ENCODE data around the gene INPP5D.
"Not testable (repeated sequence)": the region's sequence is repeated elsewhere in the genome, so short reads cannot be mapped to it uniquely, and the experiment has no call there.

INPP5D gene

GRCh38 chr2:233098618-233099017, 38.5 kb downstream of the INPP5D start:
- Histone ChIP-seq H4K20me1 (ENCODE audit: control insufficient read depth, insufficient read depth, low read depth, low read length) (no peaks in the 10 kb centered on the region), H3K27me3 (ENCODE audit: control insufficient read depth, low read length) (no peaks in the 10 kb centered on the region), H3K4me2 (ENCODE audit: low read length) (no peak overlapping the region), H3F3A (ENCODE audit: control insufficient read depth, insufficient read depth) (peaks cover 28% of the 10 kb centered on the region), H3K36me3 (ENCODE audit: control insufficient read depth, low read length) (peaks cover 30% of the 10 kb centered on the region), H3K79me2 (ENCODE audit: control insufficient read depth, low read length) (peaks cover 58% of the 10 kb centered on the region), H3K9me2 (replicated peaks; ENCODE audit: control insufficient read depth, low read length) (no peaks in the 10 kb centered on the region), H3K9me3 (ENCODE audit: control insufficient read depth, insufficient read depth, low read length) (no peaks in the 10 kb centered on the region), H3K4me1 (ENCODE audit: control insufficient read depth, low read length) (peaks cover 64% of the 10 kb centered on the region), H3K4me3 (ENCODE audit: low read length) (no peak overlapping the region), H3K27ac (ENCODE audit: low read depth, low read length) (no peak overlapping the region)
- TF ChIP-seq EZH2phosphoT487 (IDR thresholded peaks at IDR 0.05; ENCODE audit: borderline replicate concordance, low read length): no peak
- peak; percentile 62 for TF ChIP-seq CTCF (IDR thresholded peaks at IDR 0.05; ENCODE audit: low read depth, low read length, poor library complexity, severe bottlenecking)

- not testable (repeated sequence) for H3K9me2 ChIP-seq (replicated peaks; ENCODE audit: control insufficient read depth, low read length); H4K20me1 ChIP-seq (ENCODE audit: control insufficient read depth, insufficient read depth, low read depth, low read length); H3K27me3 ChIP-seq (ENCODE audit: control insufficient read depth, low read length); H3K9me3 ChIP-seq (ENCODE audit: control insufficient read depth, insufficient read depth, low read length)
- Histone ChIP-seq H3K4me1 (ENCODE audit: control insufficient read depth, low read length) (peaks cover 55% of the 10 kb centered on the region), H3K4me2 (ENCODE audit: low read length) (peak overlapping the region; percentile 93), H3F3A (ENCODE audit: control insufficient read depth, insufficient read depth) (peaks cover 27% of the 10 kb centered on the region), H3K79me2 (ENCODE audit: control insufficient read depth, low read length) (peaks cover 56% of the 10 kb centered on the region), H3K36me3 (ENCODE audit: control insufficient read depth, low read length) (peaks cover 27% of the 10 kb centered on the region), H3K4me3 (ENCODE audit: low read length) (peak overlapping the region; percentile 73), H3K27ac (ENCODE audit: low read depth, low read length) (peak overlapping the region; percentile 95)
Observed at GRCh38 chr2:233099820-233100191, 39.7 kb downstream of the INPP5D start.

GRCh38 chr2:233100192-233100998, 40.3 kb downstream of the INPP5D start:
- Histone ChIP-seq H4K20me1 (ENCODE audit: control insufficient read depth, insufficient read depth, low read depth, low read length) (no peaks in the 10 kb centered on the region), H3K79me2 (ENCODE audit: control insufficient read depth, low read length) (peaks cover 59% of the 10 kb centered on the region), H3K9me3 (ENCODE audit: control insufficient read depth, insufficient read depth, low read length) (no peaks in the 10 kb centered on the region), H3K36me3 (ENCODE audit: control insufficient read depth, low read length) (peaks cover 29% of the 10 kb centered on the region), H3K27ac (ENCODE audit: low read depth, low read length) (peak overlapping the region; percentile 95), H3K4me2 (ENCODE audit: low read length) (peak overlapping the region; percentile 93), H3K9me2 (replicated peaks; ENCODE audit: control insufficient read depth, low read length) (no peaks in the 10 kb centered on the region), H3K4me1 (ENCODE audit: control insufficient read depth, low read length) (peaks cover 54% of the 10 kb centered on the region), H3K4me3 (ENCODE audit: low read length) (peak overlapping the region; percentile 73), H3K27me3 (ENCODE audit: control insufficient read depth, low read length) (no peaks in the 10 kb centered on the region), H3F3A (ENCODE audit: control insufficient read depth, insufficient read depth) (peaks cover 25% of the 10 kb centered on the region)
- TF ChIP-seq CTCF (IDR thresholded peaks at IDR 0.05; ENCODE audit: low read depth, low read length, poor library complexity, severe bottlenecking): no peak
- no peak for TF ChIP-seq EZH2phosphoT487 (IDR thresholded peaks at IDR 0.05; ENCODE audit: borderline replicate concordance, low read length)

- H3F3A ChIP-seq (ENCODE audit: control insufficient read depth, insufficient read depth): peaks cover 20% of the 10 kb centered on the region
- peaks cover 36% of the 10 kb centered on the region for H3K36me3 ChIP-seq (ENCODE audit: control insufficient read depth, low read length)
- peak overlapping the region; percentile 95 for H3K27ac ChIP-seq (ENCODE audit: low read depth, low read length)
- no peaks in the 10 kb centered on the region for H3K9me2 ChIP-seq (replicated peaks; ENCODE audit: control insufficient read depth, low read length)
- peaks cover 54% of the 10 kb centered on the region for H3K4me1 ChIP-seq (ENCODE audit: control insufficient read depth, low read length)
- H3K9me3 ChIP-seq (ENCODE audit: control insufficient read depth, insufficient read depth, low read length): no peaks in the 10 kb centered on the region; the same call in 1 of the 2 replicates
- H3K79me2 ChIP-seq (ENCODE audit: control insufficient read depth, low read length): peaks cover 62% of the 10 kb centered on the region
- peak overlapping the region; percentile 93 for H3K4me2 ChIP-seq (ENCODE audit: low read length)
- TF ChIP-seq EZH2phosphoT487 (IDR thresholded peaks at IDR 0.05; ENCODE audit: borderline replicate concordance, low read length): no peak
- TF ChIP-seq CTCF (IDR thresholded peaks at IDR 0.05; ENCODE audit: low read depth, low read length, poor library complexity, severe bottlenecking): no peak
- H3K4me3 ChIP-seq (ENCODE audit: low read length): peak overlapping the region; percentile 73
- H4K20me1 ChIP-seq (ENCODE audit: control insufficient read depth, insufficient read depth, low read depth, low read length): no peaks in the 10 kb centered on the region
- H3K27me3 ChIP-seq (ENCODE audit: control insufficient read depth, low read length): no peaks in the 10 kb centered on the region
Observed at GRCh38 chr2:233101141-233101540, 41.0 kb downstream of the INPP5D start.

Data from DOHH2 (cell line).